Measurements from ENCODE around the gene ZNF518A. TPM values are rescaled to one million over a fixed set of nuclear protein-coding genes. Genes with fewer than 3 reads are reported as not detected.

ZNF518A gene
- total and polyA plus RNA-seq, 9 of the 15 experiments (the other 6 are each of a cell fraction or from before 2014, with no cell fraction given), result 6.3 to 30.0 (median 17.4) TPM

DNA sequence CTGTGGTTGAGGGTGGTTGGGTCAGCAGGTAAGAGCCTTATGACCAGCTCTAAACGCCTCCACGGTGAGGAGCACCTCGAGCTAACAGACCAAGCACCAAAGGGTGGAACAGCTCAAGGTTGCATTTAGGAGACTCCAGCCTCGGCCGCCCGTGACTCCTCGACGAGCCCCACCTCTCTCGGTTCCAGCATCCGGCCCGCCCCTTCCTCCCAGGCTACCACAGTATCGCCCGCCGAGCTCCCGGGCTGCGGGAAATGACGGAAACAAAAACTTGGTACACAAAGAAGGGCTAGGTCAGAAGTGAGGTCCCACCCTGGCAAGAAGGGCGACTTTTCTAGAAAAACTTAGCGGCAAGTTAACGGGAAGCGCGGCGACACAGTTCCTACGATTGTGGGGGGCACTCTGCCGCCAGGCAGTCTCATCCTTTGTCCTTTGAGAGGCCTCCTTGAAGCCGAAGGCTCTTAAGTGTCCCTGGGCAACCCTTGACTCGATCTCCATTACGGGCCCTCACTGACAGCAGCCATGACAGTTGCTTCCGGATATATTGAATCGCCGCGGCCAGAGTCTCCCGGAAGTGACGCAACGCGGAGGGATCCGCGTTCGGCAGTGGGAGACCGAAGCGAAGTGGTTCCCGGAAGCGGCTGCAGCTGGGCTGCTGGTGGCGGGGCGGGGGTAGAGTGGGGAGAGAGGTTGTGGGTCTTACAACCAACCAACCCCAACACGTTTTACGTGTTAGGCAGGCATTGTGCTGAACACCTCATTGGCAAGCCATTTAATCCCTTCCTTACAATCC lies 40.2 kb upstream of the ZNF518A start (continued):
- TF ChIP-seq NKRF (IDR thresholded peaks at IDR 0.05; ENCODE audit: borderline replicate concordance) (peak; percentile 60; the same call in 1 of the 2 replicates), ZBTB49 (CRISPR knock-in tag; IDR thresholded peaks at IDR 0.05; ENCODE audit: borderline replicate concordance) (no peak), NCOR1 (IDR thresholded peaks at IDR 0.05) (peak; percentile 21; the same call in 1 of the 2 replicates), U2AF1 (optimal IDR thresholded peaks at IDR 0.05; ENCODE audit: low read depth, low read length) (no peak), GATA2 (CRISPR knock-in tag; IDR thresholded peaks at IDR 0.05) (no peak), ARNT (IDR thresholded peaks at IDR 0.05) (peak in 1 of 2 experiments; percentile 34; a peak in 2 of 4 replicates), POLR2H (tag; IDR thresholded peaks at IDR 0.05; ENCODE audit: low read depth) (peak; percentile 88), BCOR (IDR thresholded peaks at IDR 0.05) (no peak), PHF8 (IDR thresholded peaks at IDR 0.05; ENCODE audit: borderline replicate concordance, low read length) (peak; percentile 87), SAFB2 (IDR thresholded peaks at IDR 0.05; ENCODE audit: borderline replicate concordance, low read depth, low read length, severe bottlenecking) (no peak), SMAD4 (CRISPR knock-in tag; conservative IDR thresholded peaks at IDR 0.05) (0 out of 2 replicates have a peak, but pooled peaks have one; percentile 57), KHSRP (IDR thresholded peaks at IDR 0.05) (no peak), KDM5B (IDR thresholded peaks at IDR 0.05; ENCODE audit: insufficient replicate concordance, low read depth, low read length) (peak; percentile 81), REST (IDR thresholded peaks at IDR 0.05; ENCODE audit: borderline replicate concordance) (peak; percentile 35), REST (CRISPR knock-in tag; IDR thresholded peaks at IDR 0.05; ENCODE audit: low read depth) (no peak)
